Glutamatergic neuron (in vitro differentiated cells): ENCODE results near the gene TSHZ3. TPM values are rescaled to one million over a fixed set of nuclear protein-coding genes. Genes with fewer than 3 reads are reported as not detected.

ENCODE experiments used
- DNase-seq: peaks from one replicate; pipeline ENCODE4 v3.0.0; 2022
- H3K27ac Mint-ChIP-seq: one replicate; pipeline ENCODE4 v1.8.0; 2020; ENCODE audit warnings: mild to moderate bottlenecking, mixed read lengths, inconsistent platforms; ENCODE audit not compliant: unreplicated experiment
- H3K27me3 Mint-ChIP-seq: one replicate; pipeline ENCODE4 v1.8.0; 2020; ENCODE audit warnings: mild to moderate bottlenecking, moderate library complexity, mixed read lengths, inconsistent platforms; ENCODE audit not compliant: unreplicated experiment
- H3K36me3 Mint-ChIP-seq: one replicate; pipeline ENCODE4 v1.8.0; 2020; ENCODE audit warnings: mild to moderate bottlenecking, mixed read lengths, inconsistent platforms; ENCODE audit not compliant: unreplicated experiment
- H3K4me1 Mint-ChIP-seq: one replicate; pipeline ENCODE4 v1.8.0; 2020; ENCODE audit warnings: mild to moderate bottlenecking, low read depth, mixed read lengths, inconsistent platforms; ENCODE audit not compliant: unreplicated experiment
- H3K4me3 Mint-ChIP-seq: one replicate; pipeline ENCODE4 v1.8.0; 2020; ENCODE audit warnings: mild to moderate bottlenecking, mixed read lengths, inconsistent platforms; ENCODE audit not compliant: unreplicated experiment
- H3K9me3 Mint-ChIP-seq: one replicate; pipeline ENCODE4 v1.8.0; 2020; ENCODE audit warnings: mild to moderate bottlenecking, moderate library complexity, mixed read lengths, inconsistent platforms; ENCODE audit not compliant: unreplicated experiment
- total RNA-seq: library from RNA; stranded (reverse); fragmentation: NEBNext Ultra II Directional; extraction: Animal tissue kit (Norgen Biotek cat#: 25700); gene quantifications from one replicate; pipeline ENCODE4 v1.2.1, GENCODE V29; 2021; ENCODE audit not compliant: unreplicated experiment
- TF ChIP-seq, protein P1 (sequence below): fragments of 200-600 bp; sonication (generic); IDR thresholded peaks from one replicate; pipeline ENCODE4 v1.5.0; 2021; ENCODE audit not compliant: partially characterized antibody, unreplicated experiment

The TSHZ3 gene
- total RNA-seq, 1 donor from 2014 or later, result 7.4 TPM

DNA sequence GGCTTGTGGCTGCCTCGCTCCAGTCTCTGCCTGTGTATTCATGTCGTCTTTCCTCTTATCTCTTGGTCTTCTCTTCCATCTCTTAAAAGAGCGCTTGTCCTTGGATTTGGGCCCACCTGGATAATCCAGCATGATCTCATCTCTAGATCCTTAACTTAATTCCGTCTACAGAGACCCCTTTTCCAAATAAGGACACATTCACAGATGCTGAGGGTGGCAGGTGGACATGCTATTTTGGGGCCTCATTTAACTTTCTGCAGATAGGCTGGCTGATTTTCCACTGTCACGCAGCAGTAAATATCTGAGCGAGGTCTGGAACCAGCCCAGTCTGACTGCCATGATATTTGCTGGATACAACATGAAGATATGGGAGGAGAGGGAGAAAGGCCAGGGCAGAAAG, 41.5 kb upstream of the TSHZ3 start:
- Mint-ChIP-seq H3K27me3 (peaks cover 7% of the 10 kb centered on the region), H3K27ac (no peak overlapping the region), H3K36me3 (peaks cover 10% of the 10 kb centered on the region), H3K4me1 (peaks cover 21% of the 10 kb centered on the region), H3K4me3 (peak overlapping the region; percentile 81), H3K9me3 (no peaks in the 10 kb centered on the region)
- DNase-seq, result no peak
- TF ChIP-seq, protein P1, sequence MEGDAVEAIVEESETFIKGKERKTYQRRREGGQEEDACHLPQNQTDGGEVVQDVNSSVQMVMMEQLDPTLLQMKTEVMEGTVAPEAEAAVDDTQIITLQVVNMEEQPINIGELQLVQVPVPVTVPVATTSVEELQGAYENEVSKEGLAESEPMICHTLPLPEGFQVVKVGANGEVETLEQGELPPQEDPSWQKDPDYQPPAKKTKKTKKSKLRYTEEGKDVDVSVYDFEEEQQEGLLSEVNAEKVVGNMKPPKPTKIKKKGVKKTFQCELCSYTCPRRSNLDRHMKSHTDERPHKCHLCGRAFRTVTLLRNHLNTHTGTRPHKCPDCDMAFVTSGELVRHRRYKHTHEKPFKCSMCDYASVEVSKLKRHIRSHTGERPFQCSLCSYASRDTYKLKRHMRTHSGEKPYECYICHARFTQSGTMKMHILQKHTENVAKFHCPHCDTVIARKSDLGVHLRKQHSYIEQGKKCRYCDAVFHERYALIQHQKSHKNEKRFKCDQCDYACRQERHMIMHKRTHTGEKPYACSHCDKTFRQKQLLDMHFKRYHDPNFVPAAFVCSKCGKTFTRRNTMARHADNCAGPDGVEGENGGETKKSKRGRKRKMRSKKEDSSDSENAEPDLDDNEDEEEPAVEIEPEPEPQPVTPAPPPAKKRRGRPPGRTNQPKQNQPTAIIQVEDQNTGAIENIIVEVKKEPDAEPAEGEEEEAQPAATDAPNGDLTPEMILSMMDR, result no peak

DNA sequence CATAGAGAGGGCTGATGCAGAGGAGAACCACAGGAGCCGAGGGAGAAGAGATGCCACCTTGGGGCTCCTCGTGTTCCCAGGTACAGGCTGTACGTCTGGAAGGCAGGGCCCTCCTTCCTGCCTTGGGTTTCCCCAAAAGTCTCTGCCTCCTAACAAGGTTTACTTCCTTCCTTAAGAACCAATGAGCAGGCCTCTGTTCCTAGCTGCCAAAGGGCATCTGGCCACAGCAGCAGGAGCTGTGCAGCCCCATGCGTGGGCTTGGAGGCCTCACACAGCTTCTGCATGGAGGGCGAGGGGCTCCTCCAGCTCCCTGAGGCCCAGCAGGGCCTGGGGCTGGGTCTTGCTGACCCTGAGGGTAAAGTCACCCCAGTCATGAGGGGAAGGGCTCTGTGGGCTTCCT, 40.6 kb upstream of the TSHZ3 start:
- H3K9me3 Mint-ChIP-seq, result no peaks in the 10 kb centered on the region

DNA sequence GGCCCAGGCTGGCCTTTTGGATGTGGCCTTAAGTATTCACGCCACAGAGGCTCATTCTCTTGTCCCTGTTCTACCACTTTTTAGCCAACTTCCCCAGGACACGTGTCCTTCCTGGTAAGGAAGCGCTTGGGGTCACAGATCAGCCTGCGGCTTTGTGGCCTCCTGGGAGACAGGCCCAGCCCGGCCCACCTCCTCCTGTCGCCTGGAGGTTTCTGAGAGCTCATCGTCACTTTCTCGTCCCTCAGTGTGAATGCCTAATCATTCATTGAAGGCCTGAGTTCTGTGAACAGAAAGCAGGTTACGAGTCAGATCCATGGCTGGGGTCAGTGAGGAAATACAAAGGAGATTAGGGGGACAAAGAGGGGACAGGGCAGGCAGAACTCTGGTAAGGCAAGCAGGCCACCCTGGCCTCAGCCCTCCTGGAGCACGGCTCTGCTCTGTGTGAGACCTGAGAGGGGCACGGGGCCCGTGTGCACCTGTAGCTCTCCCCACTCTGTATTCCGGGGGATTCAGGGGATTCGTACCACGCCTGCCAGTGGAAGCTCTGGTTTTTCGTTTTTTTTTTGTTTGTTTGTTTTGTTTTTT, 38.6 kb upstream of the TSHZ3 start:
- TF ChIP-seq, protein P1, result no peak
- H3K9me3 Mint-ChIP-seq, result no peaks in the 10 kb centered on the region
- H3K27ac Mint-ChIP-seq, result no peak overlapping the region
- H3K36me3 Mint-ChIP-seq, result peaks cover 10% of the 10 kb centered on the region
- no peak for DNase-seq
- H3K4me3 Mint-ChIP-seq, result no peak overlapping the region
- H3K4me1 Mint-ChIP-seq, result peaks cover 16% of the 10 kb centered on the region
- peaks cover 5% of the 10 kb centered on the region for H3K27me3 Mint-ChIP-seq

More for the DNA sequence above, 40.6 kb upstream of the TSHZ3 start:
- DNase-seq, result no peak
- Mint-ChIP-seq H3K4me1 (peaks cover 21% of the 10 kb centered on the region), H3K27me3 (peaks cover 7% of the 10 kb centered on the region), H3K27ac (no peak overlapping the region), H3K36me3 (peaks cover 10% of the 10 kb centered on the region), H3K4me3 (no peak overlapping the region)
- TF ChIP-seq, protein P1, result no peak

DNA sequence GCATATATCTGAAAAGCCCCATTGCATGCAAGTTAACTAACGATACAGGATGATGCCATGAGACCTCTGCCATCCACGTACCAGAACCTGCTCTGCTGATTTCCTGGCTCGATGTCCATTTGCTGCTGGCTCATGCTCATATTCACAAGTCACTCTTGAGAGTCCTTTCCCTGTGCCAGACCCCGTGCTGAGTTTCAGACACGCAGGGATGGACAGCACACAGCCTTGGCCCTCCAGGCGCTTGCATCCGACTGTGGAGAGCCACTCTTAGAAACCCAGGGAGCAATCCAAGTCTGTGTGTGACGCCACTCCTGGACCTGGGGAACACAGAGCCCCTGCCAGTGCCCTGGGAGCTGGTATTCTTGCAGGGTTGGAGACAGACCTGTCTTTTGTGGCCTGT, 37.6 kb upstream of the TSHZ3 start:
- no peak for DNase-seq
- Mint-ChIP-seq H3K9me3 (no peaks in the 10 kb centered on the region), H3K36me3 (peaks cover 8% of the 10 kb centered on the region), H3K27ac (no peak overlapping the region), H3K4me1 (peaks cover 14% of the 10 kb centered on the region), H3K27me3 (peaks cover 5% of the 10 kb centered on the region), H3K4me3 (no peak overlapping the region)
- TF ChIP-seq, protein P1, result no peak

DNA sequence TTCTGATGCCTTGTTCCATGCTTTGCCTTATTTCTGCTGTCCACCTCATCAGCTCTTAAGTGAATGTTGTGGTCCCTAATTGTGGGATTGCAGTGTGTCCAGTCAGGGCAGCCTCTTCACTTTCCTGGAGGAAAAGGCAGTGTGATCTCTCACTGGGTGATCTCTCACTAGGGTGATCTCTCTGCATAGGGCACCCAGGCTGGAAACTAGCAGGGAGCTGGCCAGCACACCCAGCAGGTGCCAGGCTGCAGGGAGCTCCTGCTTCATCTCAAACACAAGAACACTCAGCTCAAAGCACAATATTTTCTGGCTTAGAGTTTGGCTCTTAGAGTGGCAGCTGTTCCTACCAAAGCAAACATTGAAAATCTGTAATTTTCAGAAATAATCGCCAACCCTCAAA, 36.5 kb upstream of the TSHZ3 start:
- no peak for DNase-seq
- Mint-ChIP-seq H3K36me3 (peaks cover 4% of the 10 kb centered on the region), H3K27me3 (peaks cover 5% of the 10 kb centered on the region), H3K4me1 (peaks cover 6% of the 10 kb centered on the region), H3K9me3 (peaks cover 2% of the 10 kb centered on the region), H3K27ac (no peak overlapping the region), H3K4me3 (no peak overlapping the region)
- TF ChIP-seq, protein P1, result no peak
